ENCODE results near the gene GYPC. TPM values are rescaled to one million over a fixed set of nuclear protein-coding genes. Genes with fewer than 3 reads are reported as not detected.

The GYPC gene
- total RNA-seq, 6 experiments from 2014 or later: 2.9 to 17.2 (median 8.1) TPM

GRCh38 chr2:126700677-126701076 is 44.7 kb downstream of the GYPC start:
- 20% methylated on average over 2 of the region's 2 CpGs for WGBS (ENCODE audit: insufficient coverage, low coverage, low lambda C conversion rate, missing lambda C conversion rate)
- Histone ChIP-seq H3K4me1 (no peaks in the 10 kb centered on the region), H3K27ac (no peak overlapping the region), H3K27me3 (no peaks in the 10 kb centered on the region), H3K9me3 (no peaks in the 10 kb centered on the region), H3K36me3 (peaks cover 0 to 2% (median 0%) of the 10 kb centered on the region in 4 donors), H3K4me3 (no peak overlapping the region)
- no peak for TF ChIP-seq POLR2A (IDR thresholded peaks at IDR 0.05)
- TF ChIP-seq, protein P1, sequence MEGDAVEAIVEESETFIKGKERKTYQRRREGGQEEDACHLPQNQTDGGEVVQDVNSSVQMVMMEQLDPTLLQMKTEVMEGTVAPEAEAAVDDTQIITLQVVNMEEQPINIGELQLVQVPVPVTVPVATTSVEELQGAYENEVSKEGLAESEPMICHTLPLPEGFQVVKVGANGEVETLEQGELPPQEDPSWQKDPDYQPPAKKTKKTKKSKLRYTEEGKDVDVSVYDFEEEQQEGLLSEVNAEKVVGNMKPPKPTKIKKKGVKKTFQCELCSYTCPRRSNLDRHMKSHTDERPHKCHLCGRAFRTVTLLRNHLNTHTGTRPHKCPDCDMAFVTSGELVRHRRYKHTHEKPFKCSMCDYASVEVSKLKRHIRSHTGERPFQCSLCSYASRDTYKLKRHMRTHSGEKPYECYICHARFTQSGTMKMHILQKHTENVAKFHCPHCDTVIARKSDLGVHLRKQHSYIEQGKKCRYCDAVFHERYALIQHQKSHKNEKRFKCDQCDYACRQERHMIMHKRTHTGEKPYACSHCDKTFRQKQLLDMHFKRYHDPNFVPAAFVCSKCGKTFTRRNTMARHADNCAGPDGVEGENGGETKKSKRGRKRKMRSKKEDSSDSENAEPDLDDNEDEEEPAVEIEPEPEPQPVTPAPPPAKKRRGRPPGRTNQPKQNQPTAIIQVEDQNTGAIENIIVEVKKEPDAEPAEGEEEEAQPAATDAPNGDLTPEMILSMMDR (IDR thresholded peaks at IDR 0.05): no peak
- ATAC-seq: no peak
- intact Hi-C loops (cut with DNase I): no loop called here
- no peak for DNase-seq

DNA sequence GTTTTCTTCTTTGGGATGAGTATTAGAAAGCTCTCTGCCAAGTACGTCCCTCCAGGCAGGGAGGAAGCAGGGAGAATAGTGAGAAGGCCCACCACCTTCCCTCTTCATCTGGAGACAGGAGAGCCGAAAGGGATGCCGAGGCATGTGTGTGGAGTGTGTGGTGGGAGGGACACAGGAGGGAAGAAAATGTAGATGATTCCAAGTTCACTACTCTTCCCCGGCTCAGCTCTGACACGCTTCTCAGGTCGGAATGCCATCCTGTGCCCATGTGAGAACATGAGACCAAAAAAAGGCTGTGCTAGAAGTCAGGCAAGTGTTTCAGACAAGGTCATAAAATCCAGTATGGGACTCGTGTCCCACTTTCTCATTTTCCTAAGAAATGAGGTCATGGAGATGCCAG is 47.4 kb downstream of the GYPC start:
- TF ChIP-seq POLR2A (IDR thresholded peaks at IDR 0.05): no peak
- TF ChIP-seq, protein P1 (IDR thresholded peaks at IDR 0.05): no peak
- Histone ChIP-seq H3K27me3 (no peaks in the 10 kb centered on the region), H3K4me1 (no peaks in the 10 kb centered on the region), H3K36me3 (no peaks in the 10 kb centered on the region), H3K27ac (no peak overlapping the region), H3K4me3 (no peak overlapping the region), H3K9me3 (no peaks in the 10 kb centered on the region)
- 59% methylated on average over 3 of the region's 7 CpGs for WGBS (ENCODE audit: insufficient coverage, low coverage, low lambda C conversion rate, missing lambda C conversion rate)
- ATAC-seq (no peak), DNase-seq (no peak)
- intact Hi-C loops (cut with DNase I): no loop called here

GRCh38 chr2:126704434-126705160 is 48.6 kb downstream of the GYPC start:
- Histone ChIP-seq H3K9me3 (no peaks in the 10 kb centered on the region), H3K4me1 (no peaks in the 10 kb centered on the region), H3K27me3 (no peaks in the 10 kb centered on the region), H3K36me3 (no peaks in the 10 kb centered on the region), H3K4me3 (no peak overlapping the region), H3K27ac (no peak overlapping the region)
- DNase-seq: no peak
- no peak for ATAC-seq
- TF ChIP-seq, protein P1 (IDR thresholded peaks at IDR 0.05): no peak
- TF ChIP-seq POLR2A (IDR thresholded peaks at IDR 0.05): no peak
- intact Hi-C loops (cut with DNase I): no loop called here
- WGBS (ENCODE audit: insufficient coverage, low coverage, low lambda C conversion rate, missing lambda C conversion rate): 60% methylated on average over 1 of the region's 2 CpGs

DNA sequence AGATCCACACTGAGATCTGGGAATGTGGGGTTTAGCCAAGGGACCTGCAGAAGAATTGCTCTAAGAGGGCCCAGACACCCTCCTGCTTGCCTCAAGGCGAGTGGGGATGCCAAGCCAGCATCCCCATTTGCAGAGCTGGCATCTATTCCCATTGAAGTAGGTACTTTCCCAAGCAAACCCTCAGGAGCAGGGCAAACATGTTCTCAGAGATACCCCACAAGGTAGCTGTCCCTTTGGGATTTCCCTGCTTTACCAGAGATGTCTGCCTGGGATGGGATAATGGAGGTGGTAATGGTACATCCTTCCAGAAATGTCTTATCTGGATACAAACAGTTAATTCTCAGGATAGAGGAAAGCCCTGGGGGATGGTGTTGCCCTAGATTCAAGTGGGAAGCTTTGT is 51.2 kb downstream of the GYPC start:
- intact Hi-C loops (cut with DNase I): no loop called here
- WGBS (ENCODE audit: insufficient coverage, low coverage, low lambda C conversion rate, missing lambda C conversion rate): 40% methylated on average over 1 of the region's 1 CpG
- H3K36me3 ChIP-seq: no peaks in the 10 kb centered on the region
- H3K9me3 ChIP-seq: no peaks in the 10 kb centered on the region
- ATAC-seq: no peak
- no peak overlapping the region for H3K4me3 ChIP-seq
- DNase-seq: no peak
- no peaks in the 10 kb centered on the region for H3K4me1 ChIP-seq
- TF ChIP-seq, protein P1 (IDR thresholded peaks at IDR 0.05): no peak
- TF ChIP-seq POLR2A (IDR thresholded peaks at IDR 0.05): no peak
- H3K27me3 ChIP-seq: no peaks in the 10 kb centered on the region
- H3K27ac ChIP-seq: no peak overlapping the region
